SK-N-SH (cell line): ENCODE results near the gene SELENOV. TPM values are rescaled to one million over a fixed set of nuclear protein-coding genes. Genes with fewer than 3 reads are reported as not detected.

Source experiments
- CTCF ChIA-PET: fragments of 300-600, 350-600 bp; formaldehyde crosslinking; extraction: SDS; loops from one replicate; lab custom pipeline; 2021; lab: Yijun Ruan, JAX
- POLR2A ChIA-PET: fragments of 350-600 bp; sonication (Branson Sonifier 250); formaldehyde crosslinking; extraction: SDS; loops from one replicate; lab custom pipeline; 2020; ENCODE audit warnings: antibody characterized with exemption, inconsistent platforms; lab: Yijun Ruan, JAX
- DNase-seq: peaks from one replicate; pipeline ENCODE4 v3.0.0; 2012
- H2AFZ ChIP-seq: fragments of 200-600 bp; sonication (generic); 2 replicates; pipeline ENCODE4 v1.8.1; 2016; ENCODE audit warnings: antibody characterized with exemption, mild to moderate bottlenecking, low read depth
- H3F3A ChIP-seq: fragments of 200-600 bp; sonication (generic); replicated peaks from 2 replicates; pipeline ENCODE3; 2016; ENCODE audit warnings: antibody characterized with exemption, mild to moderate bottlenecking; ENCODE audit not compliant: insufficient read depth
- H3K27ac ChIP-seq, 2 experiments: fragments of 200-500 bp in 1 of 2; fragments of 200-600 bp in 1 of 2; sonication (Bioruptor generic) in 1 of 2; sonication (generic), shearing (Covaris generic) in 1 of 2; 2 replicates each; pipeline versions ENCODE4 v1.5.1 to v1.6.1; 2014 to 2016; ENCODE audit warnings: low read depth in 2 of 2, inconsistent platforms in 1 of 2, low read length in 1 of 2, mild to moderate bottlenecking in 1 of 2, mixed read lengths in 1 of 2
- H3K27me3 ChIP-seq: fragments of 200-600 bp; sonication (generic), shearing (Covaris generic); 2 replicates; pipeline ENCODE4 v1.6.1; 2016; ENCODE audit warnings: mixed run types; ENCODE audit not compliant: insufficient read depth
- H3K36me3 ChIP-seq, 2 experiments: fragments of 200-500 bp in 1 of 2; fragments of 200-600 bp in 1 of 2; sonication (Bioruptor generic) in 1 of 2; sonication (generic) in 1 of 2; replicated peaks in 1 of 2; 2 replicates each; pipeline versions ENCODE3 to v1.5.1; 2014 to 2016; ENCODE audit warnings: low read length in 1 of 2, mild to moderate bottlenecking in 1 of 2; ENCODE audit not compliant: insufficient read depth in 2 of 2, control insufficient read depth in 1 of 2
- H3K4me1 ChIP-seq, 2 experiments: fragments of 200-500 bp in 1 of 2; fragments of 200-600 bp in 1 of 2; sonication (Bioruptor generic) in 1 of 2; sonication (generic), shearing (Covaris generic) in 1 of 2; 2 replicates each; pipeline versions ENCODE4 v1.5.1 to v1.6.1; 2014 to 2016; ENCODE audit warnings: low read depth in 1 of 2, low read length in 1 of 2, mixed run types in 1 of 2; ENCODE audit not compliant: insufficient read depth in 2 of 2, control insufficient read depth in 1 of 2
- H3K4me2 ChIP-seq: fragments of 200-600 bp; sonication (generic), shearing (Covaris generic); 2 replicates; pipeline ENCODE4 v1.6.1; 2017; ENCODE audit warnings: mixed run types
- H3K4me3 ChIP-seq, 2 experiments: fragments of 200-500 bp in 1 of 2; fragments of 200-600 bp in 1 of 2; sonication (Bioruptor generic) in 1 of 2; sonication (generic), shearing (Covaris generic) in 1 of 2; 2 replicates each; pipeline versions ENCODE4 v1.5.1 to v1.8.1; 2014 to 2016; ENCODE audit warnings: low read depth in 2 of 2, inconsistent platforms in 1 of 2, low read length in 1 of 2, mild to moderate bottlenecking in 1 of 2, mixed read lengths in 1 of 2, moderate library complexity in 1 of 2
- H3K79me2 ChIP-seq: fragments of 200-600 bp; sonication (generic); 2 replicates; pipeline ENCODE4 v1.8.1; 2017; ENCODE audit warnings: mild to moderate bottlenecking; ENCODE audit not compliant: insufficient read depth
- H3K9ac ChIP-seq: fragments of 200-600 bp; sonication (generic); 2 replicates; pipeline ENCODE4 v1.6.1; 2017; ENCODE audit warnings: mixed run types
- H3K9me2 ChIP-seq: fragments of 200-600 bp; sonication (generic); 2 replicates; pipeline ENCODE4 v1.6.1; 2017; ENCODE audit warnings: mixed run types
- H3K9me3 ChIP-seq: fragments of 200-600 bp; sonication (generic); 2 replicates; pipeline ENCODE4 v1.6.1; 2017; ENCODE audit warnings: mixed run types, mild to moderate bottlenecking, moderate library complexity
- H4K20me1 ChIP-seq: fragments of 200-600 bp; sonication (generic); 2 replicates; pipeline ENCODE4 v1.6.1; 2017; ENCODE audit warnings: mild to moderate bottlenecking, mixed run types; ENCODE audit not compliant: insufficient read depth
- CHD2 ChIP-seq: fragments of 150-350 bp; IDR thresholded peaks from 2 replicates; pipeline ENCODE4 v1.6.1; 2018; ENCODE audit warnings: low read length; ENCODE audit not compliant: partially characterized antibody
- EP300 ChIP-seq, 2 experiments: IDR thresholded peaks; 2 replicates each; pipeline versions ENCODE4 v1.4.0 to v1.6.1; 2012; ENCODE audit warnings: borderline replicate concordance in 1 of 2, low read depth in 1 of 2, low read length in 1 of 2
- EZH2phosphoT487 ChIP-seq: fragments of 200-600 bp; sonication (generic); IDR thresholded peaks from 2 replicates; pipeline ENCODE4 v1.6.1; 2017; ENCODE audit warnings: low read depth, mixed run types, mild to moderate bottlenecking, antibody characterized with exemption, moderate library complexity, borderline replicate concordance
- FOXJ3 ChIP-seq: sonication (generic); formaldehyde crosslinking; IDR thresholded peaks from 2 replicates; pipeline ENCODE4 v1.5.1; 2020; ENCODE audit warnings: mild to moderate bottlenecking, missing genetic modification reagents
- FOXM1 ChIP-seq: IDR thresholded peaks from 2 replicates; pipeline ENCODE4 v1.4.0; 2012; ENCODE audit warnings: low read depth, mild to moderate bottlenecking
- GABPA ChIP-seq: IDR thresholded peaks from 2 replicates; pipeline ENCODE4 v1.4.0; 2012; ENCODE audit warnings: low read depth, mild to moderate bottlenecking
- GATA2 ChIP-seq: sonication (generic); formaldehyde crosslinking; IDR thresholded peaks from 2 replicates; pipeline ENCODE4 v1.5.0; 2020; ENCODE audit warnings: mild to moderate bottlenecking, missing genetic modification reagents
- JUND ChIP-seq: IDR thresholded peaks from 2 replicates; pipeline ENCODE4 v1.4.0; 2012
- RCOR1 ChIP-seq: fragments of 150-350 bp; IDR thresholded peaks from 2 replicates; pipeline ENCODE4 v1.6.1; 2017; ENCODE audit warnings: antibody characterized with exemption, low read length
- SMC3 ChIP-seq: IDR thresholded peaks from 2 replicates; pipeline ENCODE4 v1.6.1; 2012; ENCODE audit warnings: low read depth, low read length, improper control_type of control experiment
- TEAD4 ChIP-seq: IDR thresholded peaks from 2 replicates; pipeline ENCODE4 v1.4.0; 2012; ENCODE audit warnings: mild to moderate bottlenecking, borderline replicate concordance; ENCODE audit not compliant: insufficient read depth
- YY1 ChIP-seq: IDR thresholded peaks from 2 replicates; pipeline ENCODE4 v1.4.0; 2012; ENCODE audit warnings: low read depth, mild to moderate bottlenecking
- WGBS: methylation state at CpG from one replicate; pipeline ENCODE4 v1.1.6; 2017; ENCODE audit warnings: low lambda C conversion rate; 5-methylcytosine and 5-hydroxymethylcytosine counted together
- polyA plus RNA-seq, 3 experiments: library from polyadenylated mRNA; depleted of rRNA; stranded (reverse); fragments of >200 nt; gene quantifications; 2 replicates each; pipeline ENCODE4 v1.2.3, GENCODE V29; 2012
- TF ChIP-seq, protein P1 (sequence below): fragments of 200-600 bp; sonication (generic); IDR thresholded peaks from 2 replicates; pipeline ENCODE4 v1.6.1; 2017; ENCODE audit warnings: antibody characterized with exemption, mild to moderate bottlenecking, moderate library complexity
- TF ChIP-seq, protein P2 (sequence below): IDR thresholded peaks from 2 replicates; pipeline ENCODE4 v1.4.0; 2012; ENCODE audit warnings: low read depth, borderline replicate concordance
- TF ChIP-seq, protein P3 (sequence below): IDR thresholded peaks from 2 replicates; pipeline ENCODE4 v1.4.0; 2012; ENCODE audit warnings: low read depth

The SELENOV gene, protein sequence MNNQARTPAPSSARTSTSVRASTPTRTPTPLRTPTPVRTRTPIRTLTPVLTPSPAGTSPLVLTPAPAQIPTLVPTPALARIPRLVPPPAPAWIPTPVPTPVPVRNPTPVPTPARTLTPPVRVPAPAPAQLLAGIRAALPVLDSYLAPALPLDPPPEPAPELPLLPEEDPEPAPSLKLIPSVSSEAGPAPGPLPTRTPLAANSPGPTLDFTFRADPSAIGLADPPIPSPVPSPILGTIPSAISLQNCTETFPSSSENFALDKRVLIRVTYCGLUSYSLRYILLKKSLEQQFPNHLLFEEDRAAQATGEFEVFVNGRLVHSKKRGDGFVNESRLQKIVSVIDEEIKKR
- 0.08 and 0.11 TPM in 2 replicates for polyA plus RNA-seq (2012; rRNA removed)
- polyA plus RNA-seq (2012; cell fraction: cytosol; rRNA removed) = 0.03 and 0.12 TPM in 2 replicates
- 0.32 and 0.35 TPM in 2 replicates for polyA plus RNA-seq (2012; cell fraction: nucleus; rRNA removed)

DNA sequence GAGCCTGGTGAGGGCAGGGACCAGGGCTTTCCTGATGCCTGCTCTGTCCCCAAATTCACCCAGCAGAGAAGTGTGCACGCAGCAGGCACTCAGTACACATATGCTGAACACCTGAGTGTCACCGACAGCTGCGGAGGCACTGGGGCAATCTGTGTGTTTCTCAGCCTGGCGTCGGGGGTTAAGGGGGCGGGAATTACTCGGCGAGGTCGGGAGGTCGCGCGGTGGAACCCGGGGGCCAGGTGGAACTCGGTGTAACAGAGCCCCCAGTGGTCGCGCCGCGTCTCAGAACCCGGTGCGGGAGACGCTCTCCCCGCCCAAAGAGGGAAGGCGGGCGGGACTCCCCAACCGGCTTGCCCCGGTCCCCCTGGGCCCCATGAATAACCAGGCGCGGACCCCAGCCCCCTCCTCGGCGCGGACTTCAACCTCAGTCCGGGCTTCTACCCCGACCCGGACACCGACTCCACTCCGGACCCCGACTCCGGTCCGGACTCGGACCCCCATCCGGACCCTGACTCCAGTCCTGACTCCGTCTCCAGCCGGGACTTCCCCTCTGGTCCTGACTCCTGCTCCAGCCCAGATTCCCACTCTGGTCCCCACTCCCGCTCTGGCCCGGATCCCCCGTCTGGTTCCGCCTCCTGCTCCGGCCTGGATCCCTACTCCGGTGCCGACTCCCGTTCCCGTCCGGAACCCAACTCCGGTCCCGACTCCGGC, at the start of gene SELENOV:
SELENOV (plus strand) TSS at position 300 of the 711 bp plus-strand sequence; CDS start at position 374, 74 bp downstream.
- Histone ChIP-seq H3K79me2 (no peaks in the 10 kb centered on the region), H4K20me1 (no peaks in the 10 kb centered on the region), H3K9me3 (no peaks in the 10 kb centered on the region), H3K27me3 (peaks cover 21% of the 10 kb centered on the region), H3K27ac (no peak within 1 kb of the TSS), H3F3A (no peaks in the 10 kb centered on the region), H3K4me3 (peak within 1 kb of the TSS; percentile 43), H3K4me1 (peaks cover 0 to 6% of the 10 kb centered on the region in 2 experiments; a peak in 1 of 4 replicates), H3K36me3 (no peaks in the 10 kb centered on the region), H2AFZ (peak within 1 kb of the TSS; percentile 65; the same call in 1 of the 2 replicates), H3K9ac (no peak within 1 kb of the TSS), H3K9me2 (no peaks in the 10 kb centered on the region), H3K4me2 (peak within 1 kb of the TSS; percentile 74)
- POLR2A ChIA-PET = interaction anchor here (0.8 to 1.1 kb wide), 2 partner anchors 17 to 75 kb away, joined by 3 to 5 read pairs; no protein-coding TSS in a partner anchor
- WGBS = 6% methylated on average over 47 of the region's 56 CpGs
- CTCF ChIA-PET = interaction anchor here (0.9 to 2.0 kb wide), 8 partner anchors 8 to 41 kb away, joined by 3 to 9 read pairs (median 6); partner anchors contain the start of gene EID2B
- DNase-seq = peak; percentile 83
- no peak for TF ChIP-seq RCOR1
- TF ChIP-seq, protein P1, sequence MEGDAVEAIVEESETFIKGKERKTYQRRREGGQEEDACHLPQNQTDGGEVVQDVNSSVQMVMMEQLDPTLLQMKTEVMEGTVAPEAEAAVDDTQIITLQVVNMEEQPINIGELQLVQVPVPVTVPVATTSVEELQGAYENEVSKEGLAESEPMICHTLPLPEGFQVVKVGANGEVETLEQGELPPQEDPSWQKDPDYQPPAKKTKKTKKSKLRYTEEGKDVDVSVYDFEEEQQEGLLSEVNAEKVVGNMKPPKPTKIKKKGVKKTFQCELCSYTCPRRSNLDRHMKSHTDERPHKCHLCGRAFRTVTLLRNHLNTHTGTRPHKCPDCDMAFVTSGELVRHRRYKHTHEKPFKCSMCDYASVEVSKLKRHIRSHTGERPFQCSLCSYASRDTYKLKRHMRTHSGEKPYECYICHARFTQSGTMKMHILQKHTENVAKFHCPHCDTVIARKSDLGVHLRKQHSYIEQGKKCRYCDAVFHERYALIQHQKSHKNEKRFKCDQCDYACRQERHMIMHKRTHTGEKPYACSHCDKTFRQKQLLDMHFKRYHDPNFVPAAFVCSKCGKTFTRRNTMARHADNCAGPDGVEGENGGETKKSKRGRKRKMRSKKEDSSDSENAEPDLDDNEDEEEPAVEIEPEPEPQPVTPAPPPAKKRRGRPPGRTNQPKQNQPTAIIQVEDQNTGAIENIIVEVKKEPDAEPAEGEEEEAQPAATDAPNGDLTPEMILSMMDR = peak; percentile 24; the same call in 1 of the 2 replicates

DNA sequence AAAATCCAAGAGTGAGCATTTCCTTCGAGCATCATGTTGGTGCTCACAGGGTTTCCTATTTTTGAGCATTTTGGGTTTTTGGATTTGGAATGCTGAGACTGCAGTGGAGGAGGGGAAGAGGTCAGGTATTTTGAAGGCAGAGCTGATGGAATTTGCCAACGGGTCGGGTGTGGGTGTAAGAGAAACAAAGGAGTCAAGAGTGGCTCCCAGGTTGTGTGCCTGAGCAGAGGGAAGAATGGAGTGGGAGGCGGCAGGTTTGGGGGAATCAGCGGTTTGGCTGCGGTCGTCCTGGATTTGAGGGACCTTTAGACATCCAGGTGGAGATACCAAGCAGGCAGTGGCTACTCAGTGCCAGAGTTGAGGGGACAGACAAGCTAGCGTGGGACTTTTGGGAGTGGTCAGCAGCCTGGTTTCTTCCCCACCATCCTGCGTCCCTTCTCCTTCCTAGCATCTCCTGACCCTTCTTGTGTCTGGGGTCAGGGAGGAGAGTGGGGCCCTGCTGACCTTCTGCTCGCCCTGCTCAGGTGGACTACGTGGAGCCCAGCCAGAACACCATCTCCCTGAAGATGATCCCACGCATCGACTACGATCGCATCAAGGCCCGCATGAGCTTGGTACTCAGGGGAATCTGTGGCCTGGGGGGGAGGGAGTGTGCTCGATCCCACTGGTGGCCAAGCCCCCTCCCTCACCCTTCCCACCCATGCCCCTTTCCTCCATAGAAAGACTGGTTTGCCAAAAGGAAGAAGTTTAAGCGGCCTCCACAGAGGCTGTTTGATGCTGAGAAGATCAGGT, 48.8 kb upstream of the SELENOV start:
- Histone ChIP-seq H4K20me1 (no peaks in the 10 kb centered on the region), H3K4me2 (no peak overlapping the region), H3K27ac (no peak overlapping the region), H3K79me2 (peaks cover 10% of the 10 kb centered on the region; the same call in 1 of the 2 replicates), H3K4me3 (no peak overlapping the region), H2AFZ (no peak overlapping the region), H3K27me3 (no peaks in the 10 kb centered on the region), H3F3A (no peaks in the 10 kb centered on the region), H3K36me3 (peaks cover 25 to 65% of the 10 kb centered on the region in 2 experiments), H3K9ac (no peak overlapping the region), H3K4me1 (no peaks in the 10 kb centered on the region), H3K9me3 (no peaks in the 10 kb centered on the region), H3K9me2 (no peaks in the 10 kb centered on the region)
- ChIA-PET POLR2A (interaction anchor here (0.6 kb wide), 1 partner anchor 30 kb away, joined by 3 read pairs; the partner anchor contains the start of gene RPS16), CTCF (interaction anchor here (1.1 to 5.6 kb wide), 3 partner anchors 8 to 69 kb away, joined by 3 to 22 read pairs (median 15); partner anchors contain the start of gene EID2B)
- TF ChIP-seq SMC3 (no peak), CHD2 (no peak), TEAD4 (no peak), FOXM1 (no peak), FOXJ3 (CRISPR knock-in tag) (no peak), JUND (no peak), GABPA (no peak), GATA2 (CRISPR knock-in tag) (no peak), EZH2phosphoT487 (no peak), EP300 (IDR thresholded peaks at IDR 0.05; ENCODE audit: borderline replicate concordance in 1 of 2, low read depth in 1 of 2, low read length in 1 of 2) (no peak), YY1 (no peak)
- TF ChIP-seq, protein P2, sequence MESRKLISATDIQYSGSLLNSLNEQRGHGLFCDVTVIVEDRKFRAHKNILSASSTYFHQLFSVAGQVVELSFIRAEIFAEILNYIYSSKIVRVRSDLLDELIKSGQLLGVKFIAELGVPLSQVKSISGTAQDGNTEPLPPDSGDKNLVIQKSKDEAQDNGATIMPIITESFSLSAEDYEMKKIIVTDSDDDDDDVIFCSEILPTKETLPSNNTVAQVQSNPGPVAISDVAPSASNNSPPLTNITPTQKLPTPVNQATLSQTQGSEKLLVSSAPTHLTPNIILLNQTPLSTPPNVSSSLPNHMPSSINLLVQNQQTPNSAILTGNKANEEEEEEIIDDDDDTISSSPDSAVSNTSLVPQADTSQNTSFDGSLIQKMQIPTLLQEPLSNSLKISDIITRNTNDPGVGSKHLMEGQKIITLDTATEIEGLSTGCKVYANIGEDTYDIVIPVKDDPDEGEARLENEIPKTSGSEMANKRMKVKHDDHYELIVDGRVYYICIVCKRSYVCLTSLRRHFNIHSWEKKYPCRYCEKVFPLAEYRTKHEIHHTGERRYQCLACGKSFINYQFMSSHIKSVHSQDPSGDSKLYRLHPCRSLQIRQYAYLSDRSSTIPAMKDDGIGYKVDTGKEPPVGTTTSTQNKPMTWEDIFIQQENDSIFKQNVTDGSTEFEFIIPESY = no peak
- TF ChIP-seq, protein P3, sequence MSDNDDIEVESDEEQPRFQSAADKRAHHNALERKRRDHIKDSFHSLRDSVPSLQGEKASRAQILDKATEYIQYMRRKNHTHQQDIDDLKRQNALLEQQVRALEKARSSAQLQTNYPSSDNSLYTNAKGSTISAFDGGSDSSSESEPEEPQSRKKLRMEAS = no peak
- DNase-seq = no peak
- 97% methylated on average over 18 of the region's 18 CpGs for WGBS
